ENCODE data around the gene TAF10.

Gene TAF10

GRCh38 chr11:6640036-6640984 is 28.3 kb upstream of the TAF10 start:
- DNase-seq: no peak

GRCh38 chr11:6638429-6638828 is 26.4 kb upstream of the TAF10 start:
- no peak for DNase-seq

GRCh38 chr11:6637871-6638270 is 25.9 kb upstream of the TAF10 start:
- DNase-seq: peak; percentile 12

- no peak for DNase-seq
These were observed 24.5 kb upstream of the TAF10 start for GRCh38 chr11:6636480-6636879.

- peak; percentile 34 for DNase-seq
These were observed 23.3 kb upstream of the TAF10 start for GRCh38 chr11:6635082-6635932.

- no peak for DNase-seq
These were observed 22.5 kb upstream of the TAF10 start for GRCh38 chr11:6634534-6634933.

- DNase-seq: no peak
These were observed 21.7 kb upstream of the TAF10 start for GRCh38 chr11:6633422-6634408.

GRCh38 chr11:6632116-6633073 is 20.4 kb upstream of the TAF10 start:
- DNase-seq: no peak

- no peak for DNase-seq
These were observed 19.4 kb upstream of the TAF10 start for GRCh38 chr11:6631361-6631890.

GRCh38 chr11:6630632-6631291 is 18.7 kb upstream of the TAF10 start:
- no peak for DNase-seq

GRCh38 chr11:6629892-6630631 is 18.0 kb upstream of the TAF10 start:
- no peak for DNase-seq

GRCh38 chr11:6629573-6629891 is 17.5 kb upstream of the TAF10 start:
- DNase-seq: no peak

GRCh38 chr11:6628526-6628925 is 16.5 kb upstream of the TAF10 start:
- DNase-seq: no peak

- DNase-seq: no peak
These were observed 15.8 kb upstream of the TAF10 start for GRCh38 chr11:6627762-6628241.

- DNase-seq: no peak
These were observed 15.2 kb upstream of the TAF10 start for GRCh38 chr11:6626971-6627761.

GRCh38 chr11:6625832-6626420 is 13.9 kb upstream of the TAF10 start:
- no peak for DNase-seq

- DNase-seq: no peak
These were observed 13.3 kb upstream of the TAF10 start for GRCh38 chr11:6625156-6625831.
